Measurements from ENCODE around the gene AKAP1.

GRCh38 chr17:57046749-57047148, 38.3 kb upstream of the AKAP1 start:
- TF ChIP-seq CTCF (IDR thresholded peaks at IDR 0.05) (no peak), POLR2A (IDR thresholded peaks at IDR 0.05) (no peak)

Measured in right lobe of liver (tissue), 4 donors.